Ovary (tissue), 9 donors: ENCODE results near the gene RASGEF1C. TPM values are rescaled to one million over a fixed set of nuclear protein-coding genes. Genes with fewer than 3 reads are reported as not detected.

Experiments used
- DNase-seq, 5 donors: peaks; one replicate each; pipeline ENCODE4 v3.0.0-alpha.2; 2019 to 2020
- H3K27ac ChIP-seq, 2 donors: fragments of 200-600 bp; one replicate each; pipeline versions ENCODE4 v1.5.1 to v1.8.0; 2019 to 2022
- H3K27me3 ChIP-seq: fragments of 200-600 bp; one replicate; pipeline ENCODE4 v1.8.0; 2022
- H3K36me3 ChIP-seq: fragments of 200-600 bp; sonication (generic); one replicate; pipeline ENCODE4 v1.5.1; 2019
- H3K4me1 ChIP-seq: one replicate; pipeline ENCODE4 v1.8.1; 2013; ENCODE audit warnings: mild to moderate bottlenecking, moderate library complexity; ENCODE audit not compliant: insufficient read depth
- H3K4me3 ChIP-seq: fragments of 200-600 bp; sonication (generic); one replicate; pipeline ENCODE4 v1.5.1; 2017
- H3K9me3 ChIP-seq, 2 donors: fragments of 200-600 bp in 1 of 2; sonication (generic) in 1 of 2; one replicate each; pipeline versions ENCODE4 v1.5.1 to v1.8.1; 2013 to 2019; ENCODE audit warnings: mild to moderate bottlenecking in 1 of 2, moderate library complexity in 1 of 2
- EP300 ChIP-seq: sonication (generic); formaldehyde crosslinking; IDR thresholded peaks from one replicate; pipeline ENCODE4 v1.6.1; 2017; ENCODE audit warnings: antibody characterized with exemption
- POLR2A ChIP-seq: fragments of 450-650 bp; IDR thresholded peaks from one replicate; pipeline ENCODE4 v1.6.1; 2017; ENCODE audit warnings: antibody characterized with exemption, mild to moderate bottlenecking, moderate library complexity
- WGBS, 3 donors: extraction: QIAGEN DNeasy Blood & Tissue Kit in 1 of 3; methylation state at CpG; one replicate each; pipeline versions ENCODE4 v1.1.5 to v1.1.7; 2013 to 2017; 5-methylcytosine and 5-hydroxymethylcytosine counted together
- intact Hi-C, 4 donors: fragments of 100-400 bp; cut with DNase I; formaldehyde crosslinking; loops; one replicate each; pipeline versions ENCODE4 v1.11.0 to v1.15.1; 2022 to 2023
- polyA plus RNA-seq, 2 donors: library from polyadenylated mRNA; stranded (reverse); fragments of 200-250 nt in 1 of 2; fragments of 350-450 nt in 1 of 2; fragmentation: Illumina TruSeq in 1 of 2; extraction: RNeasy Lipid Tissue Mini Kit (QIAGEN cat#74804) in 1 of 2; gene quantifications; one replicate each; pipeline ENCODE4 v1.2.3, GENCODE V29; 2013 to 2014
- total RNA-seq, 7 donors: library from RNA; depleted of rRNA in 2 of 7; stranded (reverse); fragments of >200 nt in 2 of 7; fragmentation: NEBNext Ultra II Directional in 3 of 7; extraction: Animal tissue kit (Norgen Biotek cat#: 25700) in 3 of 7; gene quantifications; one replicate each; pipeline versions ENCODE4 v1.1.0 to v1.2.4, GENCODE V29; 2016 to 2023
- TF ChIP-seq, protein P1 (sequence below), 3 donors: fragments of 450-650 bp in 2 of 3; fragments of 200-600 bp in 1 of 3; IDR thresholded peaks; one replicate each; pipeline versions ENCODE4 v1.5.1 to v1.8.0; 2016 to 2022; ENCODE audit warnings: antibody characterized with exemption in 3 of 3, mild to moderate bottlenecking in 1 of 3
- donor health status: DM: no; HTN: no; CAD: no; lungs with moderate emphysema.
- donor health status: DM: no; HTN: no; CAD: no.
- donor health status: Bipolar disorder and iron deficiency.
- donor health status: DM: yes; HTN: yes; CAD: no.
- donor health status: DM: no; HTN: no; CAD: no.
- donor health status: DM: yes; HTN: yes; CAD: no.

RASGEF1C gene
- total and polyA plus RNA-seq, 9 donors, result 0.13 to 0.97 (median 0.38) TPM; not detected in 2

- Histone ChIP-seq H3K4me3 (no peak overlapping the region), H3K27me3 (no peaks in the 10 kb centered on the region), H3K4me1 (no peaks in the 10 kb centered on the region), H3K27ac (no peak overlapping the region), H3K9me3 (no peaks in the 10 kb centered on the region), H3K36me3 (no peaks in the 10 kb centered on the region)
- 81 to 93% (median 85%) methylated on average over 5 of the region's 5 CpGs for WGBS, 3 donors
- TF ChIP-seq POLR2A, result no peak
- TF ChIP-seq, protein P1, sequence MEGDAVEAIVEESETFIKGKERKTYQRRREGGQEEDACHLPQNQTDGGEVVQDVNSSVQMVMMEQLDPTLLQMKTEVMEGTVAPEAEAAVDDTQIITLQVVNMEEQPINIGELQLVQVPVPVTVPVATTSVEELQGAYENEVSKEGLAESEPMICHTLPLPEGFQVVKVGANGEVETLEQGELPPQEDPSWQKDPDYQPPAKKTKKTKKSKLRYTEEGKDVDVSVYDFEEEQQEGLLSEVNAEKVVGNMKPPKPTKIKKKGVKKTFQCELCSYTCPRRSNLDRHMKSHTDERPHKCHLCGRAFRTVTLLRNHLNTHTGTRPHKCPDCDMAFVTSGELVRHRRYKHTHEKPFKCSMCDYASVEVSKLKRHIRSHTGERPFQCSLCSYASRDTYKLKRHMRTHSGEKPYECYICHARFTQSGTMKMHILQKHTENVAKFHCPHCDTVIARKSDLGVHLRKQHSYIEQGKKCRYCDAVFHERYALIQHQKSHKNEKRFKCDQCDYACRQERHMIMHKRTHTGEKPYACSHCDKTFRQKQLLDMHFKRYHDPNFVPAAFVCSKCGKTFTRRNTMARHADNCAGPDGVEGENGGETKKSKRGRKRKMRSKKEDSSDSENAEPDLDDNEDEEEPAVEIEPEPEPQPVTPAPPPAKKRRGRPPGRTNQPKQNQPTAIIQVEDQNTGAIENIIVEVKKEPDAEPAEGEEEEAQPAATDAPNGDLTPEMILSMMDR (IDR thresholded peaks at IDR 0.05), result no peak
- no peak for TF ChIP-seq EP300
- no peak for DNase-seq
- intact Hi-C loops, result no loop called here
Observed at GRCh38 chr5:180097926-180098325, 111.1 kb downstream of the RASGEF1C start.

DNA sequence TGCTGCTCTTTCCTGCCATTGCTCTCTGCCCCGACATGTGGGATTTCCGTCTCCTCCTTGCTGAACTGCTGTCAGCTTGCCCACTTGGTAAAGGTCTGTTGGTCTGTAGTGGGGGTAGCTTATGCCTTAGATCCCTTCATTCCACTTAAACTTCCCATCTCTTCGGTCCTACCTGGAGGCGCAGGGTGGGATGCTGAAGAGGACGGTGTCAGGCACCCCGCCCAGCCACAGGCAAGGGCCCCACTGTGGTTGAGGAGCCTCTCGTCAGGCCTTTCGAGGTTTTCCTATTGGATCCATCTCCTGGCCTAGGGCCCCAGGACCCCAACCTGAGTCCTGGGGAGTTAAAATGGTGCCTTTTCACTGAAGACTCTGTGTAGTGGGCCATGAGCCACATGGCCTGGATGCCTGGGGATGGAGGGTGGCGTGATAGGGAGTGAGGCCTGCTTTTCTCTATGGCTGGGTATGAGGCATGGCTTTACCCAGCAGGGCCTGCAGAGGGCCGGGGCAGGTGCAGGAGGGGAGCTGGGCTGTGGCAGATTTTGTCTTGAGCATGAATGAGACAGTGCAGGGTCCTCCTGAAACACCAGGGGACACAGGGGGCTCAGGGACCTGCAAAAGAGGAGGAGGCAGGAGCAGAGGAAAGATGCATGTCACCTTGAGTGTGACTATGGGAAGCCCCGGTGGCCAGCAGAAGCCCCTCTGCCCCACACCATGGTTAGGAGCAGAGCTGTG lies 111.7 kb downstream of the RASGEF1C start:
- Histone ChIP-seq H3K27ac (no peak overlapping the region), H3K36me3 (no peaks in the 10 kb centered on the region), H3K9me3 (no peaks in the 10 kb centered on the region), H3K4me1 (no peaks in the 10 kb centered on the region), H3K4me3 (no peak overlapping the region), H3K27me3 (no peaks in the 10 kb centered on the region)
- TF ChIP-seq POLR2A (no peak), EP300 (no peak)
- TF ChIP-seq, protein P1 (IDR thresholded peaks at IDR 0.05), result no peak
- WGBS, 3 donors, result 88 to 92% (median 88%) methylated on average over 11 of the region's 11 CpGs
- intact Hi-C loops, result no loop called here
- DNase-seq, result no peak

DNA sequence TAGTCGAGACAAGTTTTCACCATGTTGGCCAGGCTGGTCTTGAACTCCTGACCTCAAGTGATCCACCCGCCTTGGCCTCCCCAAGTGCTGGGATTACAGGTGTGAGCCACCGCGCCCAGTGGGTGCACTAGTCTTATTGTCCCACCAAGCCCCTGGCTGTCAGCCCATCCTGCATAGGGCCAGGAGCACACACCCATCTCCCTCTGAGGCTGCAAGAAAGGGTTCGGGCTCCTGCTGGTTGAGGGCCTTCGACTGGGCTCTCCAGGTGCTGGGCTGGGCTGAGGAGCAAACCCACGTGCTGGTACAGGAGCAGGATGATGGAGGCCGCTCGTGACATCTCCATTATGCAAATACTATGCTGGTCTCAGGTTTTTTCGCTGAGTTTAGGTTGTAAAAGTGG lies 112.4 kb downstream of the RASGEF1C start:
- no peak for DNase-seq
- TF ChIP-seq POLR2A (no peak), EP300 (no peak)
- TF ChIP-seq, protein P1 (IDR thresholded peaks at IDR 0.05), result no peak
- WGBS, 3 donors, result 83 to 86% (median 85%) methylated on average over 10 of the region's 10 CpGs
- no peak overlapping the region for H3K4me3 ChIP-seq
- H3K9me3 ChIP-seq, result no peaks in the 10 kb centered on the region
- H3K27me3 ChIP-seq, result no peaks in the 10 kb centered on the region
- H3K36me3 ChIP-seq, result no peaks in the 10 kb centered on the region
- H3K4me1 ChIP-seq, result no peaks in the 10 kb centered on the region
- H3K27ac ChIP-seq, result no peak overlapping the region
- intact Hi-C loops, result no loop called here

DNA sequence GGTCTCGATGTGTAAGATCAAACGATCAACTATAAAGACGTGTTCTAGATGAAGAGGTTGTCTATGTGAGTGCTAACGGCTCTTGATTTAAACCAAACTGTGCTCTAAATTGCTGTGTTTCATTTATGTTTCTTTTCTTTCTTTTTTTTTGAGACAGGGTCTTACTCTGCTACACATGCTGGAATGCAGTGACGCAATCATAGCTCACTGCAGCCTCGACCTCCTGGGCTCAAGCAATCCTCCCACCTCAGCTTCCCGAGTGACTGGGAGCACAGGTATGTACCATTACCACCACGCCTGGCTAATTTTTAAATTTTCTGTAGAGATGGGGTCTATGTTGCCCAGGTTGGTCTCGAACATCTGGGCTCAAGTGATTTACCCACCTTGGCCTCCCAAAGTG lies 113.5 kb downstream of the RASGEF1C start:
- Histone ChIP-seq H3K9me3 (no peaks in the 10 kb centered on the region), H3K4me1 (peaks cover 1% of the 10 kb centered on the region), H3K4me3 (no peak overlapping the region), H3K27me3 (no peaks in the 10 kb centered on the region), H3K27ac (no peak overlapping the region), H3K36me3 (no peaks in the 10 kb centered on the region)
- no peak for DNase-seq
- intact Hi-C loops, result no loop called here
- 32 to 39% (median 32%) methylated on average over 9 of the region's 9 CpGs for WGBS, 3 donors
- TF ChIP-seq POLR2A (no peak), EP300 (no peak)
- TF ChIP-seq, protein P1 (IDR thresholded peaks at IDR 0.05), result no peak
